ENCODE measurements around the gene PRELID3B.

The PRELID3B gene

GRCh38 chr20:59010321-59010994 lies 32.1 kb downstream of the PRELID3B start:
- peaks cover 3% of the 10 kb centered on the region for H3K79me1 ChIP-seq (ENCODE audit: low read length)
- no peak overlapping the region for H2AK5ac ChIP-seq (ENCODE audit: low read length)
- no peak overlapping the region for H4K5ac ChIP-seq (ENCODE audit: low read length)
- no peak overlapping the region for H3K56ac ChIP-seq (ENCODE audit: low read length)
- H2BK5ac ChIP-seq (ENCODE audit: low read length) = no peak overlapping the region
- WGBS (ENCODE audit: extremely low coverage, insufficient coverage, low lambda C conversion rate) = no CpG with 5 or more reads among the region's 8 CpGs
- H3K36me3 ChIP-seq (ENCODE audit: control insufficient read depth, insufficient read depth, low read length) = no peaks in the 10 kb centered on the region
- H2BK120ac ChIP-seq (ENCODE audit: low read depth, low read length) = no peak overlapping the region
- no peak overlapping the region for H3K18ac ChIP-seq (ENCODE audit: low read length)
- no peaks in the 10 kb centered on the region for H3K27me3 ChIP-seq (ENCODE audit: insufficient read depth, low read length, poor library complexity)
- H4K8ac ChIP-seq (ENCODE audit: low read depth, low read length) = no peak overlapping the region
- peaks cover 3% of the 10 kb centered on the region for H3K4me1 ChIP-seq (ENCODE audit: control insufficient read depth, low read depth, low read length)
- H3K4me2 ChIP-seq (ENCODE audit: low read length) = no peak overlapping the region
- no peak overlapping the region for H3K4ac ChIP-seq (ENCODE audit: low read depth, low read length)
- H3K79me2 ChIP-seq (ENCODE audit: control insufficient read depth, insufficient read depth, low read length) = no peaks in the 10 kb centered on the region
- no peak overlapping the region for H3K9ac ChIP-seq (ENCODE audit: low read length)
- no peak overlapping the region for H3K27ac ChIP-seq (ENCODE audit: low read depth, low read length)
- H3K4me3 ChIP-seq (ENCODE audit: low read length) = no peak overlapping the region
- H2BK15ac ChIP-seq (replicated peaks; ENCODE audit: low read depth) = no peak overlapping the region
- no peak overlapping the region for H3K23ac ChIP-seq (ENCODE audit: low read length)
- peak; percentile 20 for DNase-seq

- Histone ChIP-seq H3K4ac (ENCODE audit: low read depth, low read length) (no peak overlapping the region), H3K36me3 (ENCODE audit: control insufficient read depth, insufficient read depth, low read length) (no peaks in the 10 kb centered on the region), H3K9ac (ENCODE audit: low read length) (no peak overlapping the region), H4K8ac (ENCODE audit: low read depth, low read length) (no peak overlapping the region), H3K23ac (ENCODE audit: low read length) (no peak overlapping the region), H3K79me1 (ENCODE audit: low read length) (peaks cover 5% of the 10 kb centered on the region), H3K56ac (ENCODE audit: low read length) (no peak overlapping the region), H3K4me3 (ENCODE audit: low read length) (no peak overlapping the region), H3K4me2 (ENCODE audit: low read length) (no peak overlapping the region), H3K27me3 (ENCODE audit: insufficient read depth, low read length, poor library complexity) (no peaks in the 10 kb centered on the region), H3K27ac (ENCODE audit: low read depth, low read length) (no peak overlapping the region), H2BK120ac (ENCODE audit: low read depth, low read length) (no peak overlapping the region), H3K18ac (ENCODE audit: low read length) (no peak overlapping the region), H4K5ac (ENCODE audit: low read length) (no peak overlapping the region), H2BK5ac (ENCODE audit: low read length) (no peak overlapping the region), H3K4me1 (ENCODE audit: control insufficient read depth, low read depth, low read length) (peaks cover 3% of the 10 kb centered on the region), H3K79me2 (ENCODE audit: control insufficient read depth, insufficient read depth, low read length) (no peaks in the 10 kb centered on the region), H2BK15ac (replicated peaks; ENCODE audit: low read depth) (no peak overlapping the region), H2AK5ac (ENCODE audit: low read length) (no peak overlapping the region)
- no peak for DNase-seq
- WGBS (ENCODE audit: extremely low coverage, insufficient coverage, low lambda C conversion rate) = no CpG with 5 or more reads among the region's 8 CpGs
These were observed 33.8 kb downstream of the PRELID3B start for GRCh38 chr20:59008715-59009336.

DNA sequence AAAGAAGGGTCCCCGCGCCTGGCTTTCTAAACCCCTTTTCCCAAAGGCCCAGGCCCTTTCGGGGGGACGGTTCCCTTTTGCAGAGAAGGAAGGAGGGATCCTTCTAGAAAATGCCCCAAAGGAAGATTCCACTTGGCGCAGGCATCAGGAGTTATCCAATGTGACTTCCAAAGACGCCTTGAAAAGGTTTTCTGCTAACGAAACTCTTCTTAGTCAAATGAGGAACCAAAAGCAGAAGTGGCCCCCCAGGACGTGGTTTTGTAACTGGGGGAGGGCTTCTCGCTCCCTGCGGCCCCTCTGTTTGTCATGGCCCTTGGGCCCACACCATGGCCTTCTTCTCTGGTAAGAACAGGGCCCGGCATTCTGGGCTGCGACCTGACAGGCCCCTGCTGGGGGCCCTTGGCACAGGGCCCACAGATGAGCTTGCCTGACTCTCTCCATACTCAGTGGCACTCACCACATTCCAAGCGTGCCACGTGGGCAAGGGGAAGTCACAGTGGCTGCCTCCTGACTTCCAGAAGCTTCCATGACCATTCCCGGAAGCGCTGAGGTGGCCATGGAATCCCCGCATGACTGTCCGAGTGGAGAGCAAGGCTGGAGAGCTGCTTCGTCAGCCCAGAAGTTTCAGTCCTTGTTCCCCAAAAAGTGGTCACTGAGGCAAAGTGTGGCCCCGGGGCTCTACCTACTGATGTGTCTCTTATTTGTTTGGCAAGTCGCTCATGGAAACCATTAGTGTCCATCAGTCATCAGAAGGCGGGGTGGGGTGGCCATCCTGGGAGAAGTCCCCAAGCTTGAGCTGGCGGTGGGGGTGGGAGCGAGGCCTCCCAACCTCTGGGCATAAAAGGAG lies 34.7 kb downstream of the PRELID3B start:
- Histone ChIP-seq H3K4ac (ENCODE audit: low read depth, low read length) (peak overlapping the region; percentile 39), H2BK5ac (ENCODE audit: low read length) (no peak overlapping the region), H3K27ac (ENCODE audit: low read depth, low read length) (no peak overlapping the region), H3K4me3 (ENCODE audit: low read length) (no peak overlapping the region), H3K4me1 (ENCODE audit: control insufficient read depth, low read depth, low read length) (peaks cover 3% of the 10 kb centered on the region), H3K9ac (ENCODE audit: low read length) (peak overlapping the region; percentile 64), H3K23ac (ENCODE audit: low read length) (no peak overlapping the region), H3K27me3 (ENCODE audit: insufficient read depth, low read length, poor library complexity) (no peaks in the 10 kb centered on the region), H3K36me3 (ENCODE audit: control insufficient read depth, insufficient read depth, low read length) (no peaks in the 10 kb centered on the region), H2AK5ac (ENCODE audit: low read length) (no peak overlapping the region), H3K4me2 (ENCODE audit: low read length) (peak overlapping the region; percentile 29), H4K5ac (ENCODE audit: low read length) (no peak overlapping the region), H3K79me1 (ENCODE audit: low read length) (peaks cover 5% of the 10 kb centered on the region), H2BK120ac (ENCODE audit: low read depth, low read length) (no peak overlapping the region), H4K8ac (ENCODE audit: low read depth, low read length) (no peak overlapping the region), H3K18ac (ENCODE audit: low read length) (peak overlapping the region; percentile 54), H3K79me2 (ENCODE audit: control insufficient read depth, insufficient read depth, low read length) (no peaks in the 10 kb centered on the region), H2BK15ac (replicated peaks; ENCODE audit: low read depth) (no peak overlapping the region), H3K56ac (ENCODE audit: low read length) (peak overlapping the region; percentile 80)
- WGBS (ENCODE audit: extremely low coverage, insufficient coverage, low lambda C conversion rate) = no CpG with 5 or more reads among the region's 24 CpGs
- DNase-seq = no peak

GRCh38 chr20:59006864-59007664 lies 35.5 kb downstream of the PRELID3B start, which contains the start of gene CTSZ:
Gene CTSZ (minus strand): TSS chr20:59007254. CDS start chr20:59007128, 126 bp downstream.
- Histone ChIP-seq H3K9ac (ENCODE audit: low read length) (peak within 1 kb of the TSS; percentile 84), H3K36me3 (ENCODE audit: control insufficient read depth, insufficient read depth, low read length) (no peaks in the 10 kb centered on the region), H3K27me3 (ENCODE audit: insufficient read depth, low read length, poor library complexity) (no peaks in the 10 kb centered on the region), H2BK15ac (replicated peaks; ENCODE audit: low read depth) (no peak within 1 kb of the TSS), H2BK5ac (ENCODE audit: low read length) (no peak within 1 kb of the TSS), H3K4ac (ENCODE audit: low read depth, low read length) (peak within 1 kb of the TSS; percentile 39), H3K4me1 (ENCODE audit: control insufficient read depth, low read depth, low read length) (peaks cover 3% of the 10 kb centered on the region), H4K8ac (ENCODE audit: low read depth, low read length) (peak within 1 kb of the TSS; percentile 43), H3K4me2 (ENCODE audit: low read length) (peak within 1 kb of the TSS; percentile 61), H3K79me2 (ENCODE audit: control insufficient read depth, insufficient read depth, low read length) (no peaks in the 10 kb centered on the region), H3K79me1 (ENCODE audit: low read length) (peaks cover 5% of the 10 kb centered on the region), H3K27ac (ENCODE audit: low read depth, low read length) (no peak within 1 kb of the TSS), H3K18ac (ENCODE audit: low read length) (peak within 1 kb of the TSS; percentile 63), H3K56ac (ENCODE audit: low read length) (peak within 1 kb of the TSS; percentile 92), H3K23ac (ENCODE audit: low read length) (peak within 1 kb of the TSS; percentile 66), H3K4me3 (ENCODE audit: low read length) (peak within 1 kb of the TSS; percentile 42), H2AK5ac (ENCODE audit: low read length) (no peak within 1 kb of the TSS), H2BK120ac (ENCODE audit: low read depth, low read length) (no peak within 1 kb of the TSS), H4K5ac (ENCODE audit: low read length) (no peak within 1 kb of the TSS)
- DNase-seq = peak; percentile 68
- no CpG with 5 or more reads among the region's 82 CpGs for WGBS (ENCODE audit: extremely low coverage, insufficient coverage, low lambda C conversion rate)

- Histone ChIP-seq H3K79me1 (ENCODE audit: low read length) (peaks cover 5% of the 10 kb centered on the region), H3K79me2 (ENCODE audit: control insufficient read depth, insufficient read depth, low read length) (no peaks in the 10 kb centered on the region), H3K4me2 (ENCODE audit: low read length) (peak overlapping the region; percentile 61), H3K27me3 (ENCODE audit: insufficient read depth, low read length, poor library complexity) (no peaks in the 10 kb centered on the region), H3K36me3 (ENCODE audit: control insufficient read depth, insufficient read depth, low read length) (no peaks in the 10 kb centered on the region), H2AK5ac (ENCODE audit: low read length) (no peak overlapping the region), H3K18ac (ENCODE audit: low read length) (peak overlapping the region; percentile 63), H2BK5ac (ENCODE audit: low read length) (no peak overlapping the region), H3K4ac (ENCODE audit: low read depth, low read length) (peak overlapping the region; percentile 28), H4K5ac (ENCODE audit: low read length) (no peak overlapping the region), H3K9ac (ENCODE audit: low read length) (peak overlapping the region; percentile 84), H3K56ac (ENCODE audit: low read length) (peak overlapping the region; percentile 92), H3K27ac (ENCODE audit: low read depth, low read length) (no peak overlapping the region), H2BK120ac (ENCODE audit: low read depth, low read length) (no peak overlapping the region), H2BK15ac (replicated peaks; ENCODE audit: low read depth) (no peak overlapping the region), H3K4me1 (ENCODE audit: control insufficient read depth, low read depth, low read length) (peaks cover 3% of the 10 kb centered on the region), H4K8ac (ENCODE audit: low read depth, low read length) (peak overlapping the region; percentile 43), H3K23ac (ENCODE audit: low read length) (peak overlapping the region; percentile 66), H3K4me3 (ENCODE audit: low read length) (peak overlapping the region; percentile 42)
- no CpG with 5 or more reads among the region's 29 CpGs for WGBS (ENCODE audit: extremely low coverage, insufficient coverage, low lambda C conversion rate)
- DNase-seq = no peak
These were observed 36.3 kb downstream of the PRELID3B start for GRCh38 chr20:59006167-59006863.

All from mesendoderm (in vitro differentiated cells).